GM10248 (cell line): ENCODE data around the gene PIP5K1B.

Source experiments
- CTCF ChIA-PET: fragments of 300-600 bp; sonication (Branson Sonifier 250); formaldehyde crosslinking; extraction: SDS; loops from one replicate; lab custom pipeline; 2021; ENCODE audit warnings: antibody characterized with exemption; lab: Yijun Ruan, JAX
- POLR2A ChIA-PET: fragments of 350-650 bp; sonication (Branson Sonifier 250); formaldehyde crosslinking; extraction: SDS; loops from one replicate; lab custom pipeline; 2020; ENCODE audit warnings: antibody characterized with exemption; lab: Yijun Ruan, JAX
- DNase-seq: peaks from one replicate; pipeline ENCODE4 v3.0.0; 2012; ENCODE audit errors: extremely low spot score
- CTCF ChIP-seq: IDR thresholded peaks from 2 replicates; pipeline ENCODE4 v1.5.1; 2012; ENCODE audit warnings: mild to moderate bottlenecking, low read depth; ENCODE audit errors: extremely low read depth, missing control alignments, control extremely low read depth

PIP5K1B gene

GRCh38 chr9:68941780-68942459, 236.9 kb downstream of the PIP5K1B start:
- DNase-seq = no peak
- ChIA-PET POLR2A (no interaction called here), CTCF (interaction anchor here (0.8 to 1.4 kb wide), 3 partner anchors 13 to 196 kb away, joined by 3 read pairs; no protein-coding TSS in a partner anchor)
- TF ChIP-seq CTCF = no peak

GRCh38 chr9:68942790-68943189, 237.8 kb downstream of the PIP5K1B start:
- CTCF ChIA-PET = no interaction called here
- TF ChIP-seq CTCF = no peak
- DNase-seq = no peak
- POLR2A ChIA-PET = no interaction called here

GRCh38 chr9:68947015-68947414, 242.0 kb downstream of the PIP5K1B start:
- ChIA-PET CTCF (interaction anchor here (1.2 to 6.1 kb wide), 3 partner anchors 10 to 17 kb away, joined by 3 to 44 read pairs (median 6); no protein-coding TSS in a partner anchor), POLR2A (no interaction called here)
- TF ChIP-seq CTCF = no peak
- no peak for DNase-seq

GRCh38 chr9:68947842-68948569, 243.0 kb downstream of the PIP5K1B start:
- CTCF ChIA-PET = interaction anchor here (1.0 to 6.1 kb wide), 6 partner anchors 11 to 31 kb away, joined by 3 to 44 read pairs (median 4); no protein-coding TSS in a partner anchor
- TF ChIP-seq CTCF = no peak
- DNase-seq = no peak
- POLR2A ChIA-PET = interaction anchor here (0.7 kb wide), 1 partner anchor 315 kb away, joined by 3 read pairs; no protein-coding TSS in a partner anchor

- ChIA-PET CTCF (interaction anchor here (0.9 to 6.1 kb wide), 25 partner anchors 11 to 366 kb away, joined by 3 to 44 read pairs (median 4); partner anchors contain the start of gene FXN), POLR2A (interaction anchor here (0.5 kb wide), 2 partner anchors 16 to 62 kb away, joined by 3 read pairs; no protein-coding TSS in a partner anchor)
- peak; percentile 58 for TF ChIP-seq CTCF
- no peak for DNase-seq
Observed at GRCh38 chr9:68949271-68950000, 244.4 kb downstream of the PIP5K1B start.

GRCh38 chr9:68950188-68950587, 245.1 kb downstream of the PIP5K1B start:
- no peak for TF ChIP-seq CTCF
- POLR2A ChIA-PET = no interaction called here
- DNase-seq = no peak
- CTCF ChIA-PET = interaction anchor here (0.7 to 6.1 kb wide), 22 partner anchors 11 to 367 kb away, joined by 3 to 44 read pairs (median 4); partner anchors contain the start of gene FXN
